WI38 (cell line): ENCODE data around the gene NRXN2.

ENCODE experiments used
- H3K4me3 ChIP-seq: 2 replicates; pipeline ENCODE4 v1.5.1; 2011; ENCODE audit warnings: low read depth, mild to moderate bottlenecking, control low read depth, low read length
- TF ChIP-seq, protein P1 (sequence below): IDR thresholded peaks from 2 replicates; pipeline ENCODE4 v1.5.1; 2012; ENCODE audit warnings: low read depth, mild to moderate bottlenecking, control low read depth, low read length

The NRXN2 gene

DNA sequence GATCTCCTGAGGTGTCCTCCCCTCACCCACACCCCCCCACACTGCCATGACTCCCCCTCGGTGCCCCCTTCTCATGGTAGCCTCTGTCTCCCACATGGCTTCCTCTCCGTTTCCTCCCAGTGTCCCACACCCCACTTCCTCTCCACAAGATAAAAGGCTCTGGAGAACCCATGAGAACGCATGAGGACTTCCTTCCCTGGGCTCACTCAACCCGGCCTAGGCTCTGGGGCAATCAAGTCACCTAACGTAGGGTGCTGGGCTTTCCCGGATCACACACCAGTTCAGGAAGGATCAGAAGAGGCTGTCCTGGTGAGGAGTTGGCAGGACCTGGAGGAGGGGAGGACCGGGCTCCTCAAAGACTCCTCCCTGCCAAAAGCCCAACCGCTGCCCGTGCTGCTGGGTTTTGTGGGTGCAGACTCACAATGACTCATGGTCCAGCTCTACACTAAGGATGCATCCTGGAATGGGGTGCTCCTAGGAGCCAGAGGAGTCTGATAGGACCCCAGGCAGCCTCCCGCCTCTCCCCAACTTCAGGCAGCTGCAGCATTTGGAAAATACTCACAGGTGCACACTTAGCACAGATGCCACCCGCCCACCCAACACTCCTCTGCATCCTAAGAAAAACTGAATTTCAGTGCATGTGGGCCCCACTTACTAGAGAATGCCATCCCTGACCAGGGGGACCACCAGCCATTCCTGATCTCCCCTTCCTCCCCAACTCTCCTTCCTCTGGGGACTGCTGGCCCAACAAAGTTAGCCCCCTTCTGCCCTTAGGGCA, 110.9 kb downstream of the NRXN2 start:
- no peak overlapping the region for H3K4me3 ChIP-seq
- TF ChIP-seq, protein P1, sequence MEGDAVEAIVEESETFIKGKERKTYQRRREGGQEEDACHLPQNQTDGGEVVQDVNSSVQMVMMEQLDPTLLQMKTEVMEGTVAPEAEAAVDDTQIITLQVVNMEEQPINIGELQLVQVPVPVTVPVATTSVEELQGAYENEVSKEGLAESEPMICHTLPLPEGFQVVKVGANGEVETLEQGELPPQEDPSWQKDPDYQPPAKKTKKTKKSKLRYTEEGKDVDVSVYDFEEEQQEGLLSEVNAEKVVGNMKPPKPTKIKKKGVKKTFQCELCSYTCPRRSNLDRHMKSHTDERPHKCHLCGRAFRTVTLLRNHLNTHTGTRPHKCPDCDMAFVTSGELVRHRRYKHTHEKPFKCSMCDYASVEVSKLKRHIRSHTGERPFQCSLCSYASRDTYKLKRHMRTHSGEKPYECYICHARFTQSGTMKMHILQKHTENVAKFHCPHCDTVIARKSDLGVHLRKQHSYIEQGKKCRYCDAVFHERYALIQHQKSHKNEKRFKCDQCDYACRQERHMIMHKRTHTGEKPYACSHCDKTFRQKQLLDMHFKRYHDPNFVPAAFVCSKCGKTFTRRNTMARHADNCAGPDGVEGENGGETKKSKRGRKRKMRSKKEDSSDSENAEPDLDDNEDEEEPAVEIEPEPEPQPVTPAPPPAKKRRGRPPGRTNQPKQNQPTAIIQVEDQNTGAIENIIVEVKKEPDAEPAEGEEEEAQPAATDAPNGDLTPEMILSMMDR, result no peak

DNA sequence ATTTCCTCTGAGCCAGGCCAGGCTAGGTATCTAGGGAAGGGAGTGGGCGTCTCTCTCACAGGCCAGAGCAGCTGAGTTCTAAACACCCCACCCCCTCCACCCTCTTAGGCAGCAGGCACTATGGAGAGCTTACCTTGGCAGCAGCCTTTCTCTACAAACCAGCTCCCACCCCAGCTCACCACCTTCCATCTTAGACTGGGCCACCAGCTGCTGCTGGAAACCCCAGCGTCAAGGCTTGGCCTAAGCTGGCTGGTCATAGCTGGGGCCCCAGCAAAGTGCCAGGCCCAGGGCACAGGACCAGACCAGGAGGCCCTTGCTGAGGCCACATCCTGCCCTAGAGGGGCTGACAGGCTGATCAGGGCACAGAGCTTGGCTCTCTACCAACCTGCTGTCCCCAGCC, 111.8 kb downstream of the NRXN2 start:
- H3K4me3 ChIP-seq, result no peak overlapping the region
- TF ChIP-seq, protein P1, result no peak

DNA sequence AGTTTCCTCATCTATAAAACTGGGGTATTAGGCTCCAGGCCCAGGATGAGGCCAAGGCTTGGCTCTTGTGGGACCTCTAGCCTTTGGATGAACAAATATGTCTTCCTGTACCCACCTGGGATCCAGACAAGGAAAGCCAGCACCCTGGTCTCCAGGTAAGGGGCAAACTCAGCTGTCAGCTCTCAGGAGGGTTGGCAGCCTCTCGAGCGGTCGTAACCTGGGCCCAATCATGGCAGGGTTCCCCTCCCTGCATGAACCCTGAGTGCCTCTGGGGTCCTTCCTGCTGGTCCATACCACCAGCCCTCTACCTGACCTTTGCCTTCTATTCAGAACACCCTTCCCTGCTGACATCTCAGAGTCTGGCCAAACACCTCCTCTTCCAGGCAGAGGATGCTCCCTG, 112.4 kb downstream of the NRXN2 start:
- no peak overlapping the region for H3K4me3 ChIP-seq
- TF ChIP-seq, protein P1, result no peak

DNA sequence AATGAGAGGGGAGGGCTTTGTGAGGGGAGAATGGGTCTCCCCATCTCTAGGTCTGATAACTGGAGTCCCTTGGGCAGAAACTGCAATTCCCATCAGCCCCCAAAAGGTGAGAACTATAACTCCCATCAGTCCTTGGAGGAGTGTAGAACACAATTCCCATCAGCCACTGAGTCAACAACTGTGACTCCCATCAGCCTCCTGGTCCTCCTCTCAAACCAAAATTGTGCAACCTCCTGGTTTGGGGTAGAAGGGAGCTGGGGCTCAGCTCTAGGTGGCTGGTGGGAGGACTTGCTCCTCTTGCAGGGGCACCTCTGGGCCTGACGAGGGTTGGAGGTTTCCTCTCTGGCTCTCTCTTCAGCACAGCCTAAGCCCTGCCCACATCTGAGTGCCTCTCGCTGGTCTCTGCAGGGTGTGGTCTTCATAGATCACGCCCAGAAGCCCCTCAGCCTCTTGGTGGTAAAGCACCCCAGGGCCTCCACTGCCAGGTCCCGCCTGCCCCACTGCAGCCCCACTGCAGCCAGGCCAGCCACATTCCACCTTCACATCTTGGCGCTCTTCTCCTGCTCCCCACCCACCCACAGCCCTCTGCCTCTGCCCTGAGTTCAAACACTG, 113.5 kb downstream of the NRXN2 start:
- TF ChIP-seq, protein P1, result no peak

DNA sequence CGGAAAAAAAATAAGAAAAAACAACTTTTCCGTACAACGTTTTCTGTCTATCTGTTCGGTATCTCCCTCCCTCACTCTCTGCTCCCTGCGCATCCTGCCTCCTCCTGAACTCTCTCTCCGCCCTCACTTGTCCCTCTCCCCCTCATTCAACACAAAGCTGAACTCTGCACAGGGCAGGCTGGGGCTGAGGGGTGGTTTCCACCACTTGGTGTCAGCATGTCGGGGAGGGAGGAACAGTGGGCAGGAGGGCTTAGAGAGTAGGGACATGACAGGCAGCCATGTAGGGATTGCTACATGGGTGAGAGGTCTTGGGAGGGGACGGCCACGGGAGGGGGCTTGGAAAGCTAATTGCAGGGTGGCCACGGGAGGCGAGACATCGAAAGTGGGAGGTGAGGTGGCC, 114.4 kb downstream of the NRXN2 start:
- TF ChIP-seq, protein P1, result no peak
- H3K4me3 ChIP-seq, result no peak overlapping the region

More for the DNA sequence above, 113.5 kb downstream of the NRXN2 start:
- H3K4me3 ChIP-seq, result no peak overlapping the region

DNA sequence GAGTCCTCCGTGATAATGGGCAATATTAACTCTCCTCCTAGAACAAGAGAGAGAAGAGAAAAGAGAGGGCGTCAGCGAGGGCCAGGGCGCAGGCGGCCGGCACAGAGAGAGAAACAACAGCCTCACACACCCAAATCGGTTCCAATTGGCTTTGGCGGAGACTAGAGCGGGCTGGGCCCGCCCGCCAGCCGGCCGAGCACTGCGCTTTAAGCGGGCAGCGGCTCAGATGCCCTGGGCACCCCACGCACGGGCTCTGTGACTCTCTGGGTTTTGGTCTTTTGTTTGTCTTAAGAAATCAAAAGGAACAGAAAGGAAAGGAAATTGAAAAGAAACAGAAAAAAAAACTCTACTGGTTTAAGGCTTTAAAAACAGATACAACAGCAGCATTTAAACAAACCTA, 115.0 kb downstream of the NRXN2 start:
- TF ChIP-seq, protein P1, result no peak
- H3K4me3 ChIP-seq, result no peak overlapping the region

DNA sequence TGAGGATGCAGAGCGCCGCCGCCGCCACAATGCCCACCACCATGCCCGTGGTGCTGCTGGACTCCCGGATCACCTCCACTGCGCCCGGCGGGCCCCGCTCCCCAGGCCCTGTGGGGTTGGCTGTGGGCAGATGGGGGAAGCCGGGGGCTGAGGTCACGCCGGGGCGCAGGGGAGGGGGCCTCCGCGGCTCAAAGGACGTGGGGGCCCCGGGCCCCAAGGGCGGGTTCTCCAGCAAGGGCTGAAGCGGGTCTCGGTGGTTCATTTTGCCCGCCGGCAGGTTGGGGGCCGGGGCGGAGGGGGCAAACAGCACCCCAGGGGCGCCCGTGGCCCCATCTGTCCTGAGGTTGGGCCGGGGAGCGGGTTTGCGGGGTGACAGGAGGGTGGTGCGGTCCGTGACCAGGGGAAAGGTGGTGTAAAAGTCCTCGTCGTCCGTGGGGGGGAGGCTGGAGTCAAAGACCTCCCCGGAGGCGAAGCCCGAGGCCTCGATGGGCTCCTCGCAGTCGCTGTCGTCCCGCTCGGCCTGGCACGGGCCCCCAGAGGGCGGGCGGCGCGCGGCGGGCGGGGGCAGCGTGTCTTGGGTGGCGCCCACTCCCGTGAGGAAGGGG, 115.5 kb downstream of the NRXN2 start:
- no peak overlapping the region for H3K4me3 ChIP-seq
- TF ChIP-seq, protein P1, result no peak
